HUDEP-2 (cell line): ENCODE results near the gene POC1A.

Experiments used
- DNase-seq, 76 experiments: peaks; one replicate each; lab custom pipeline; 2025; ENCODE audit not compliant: unreplicated experiment in 76 of 76; lab: John Stamatoyannopoulos, UW

POC1A gene

DNA sequence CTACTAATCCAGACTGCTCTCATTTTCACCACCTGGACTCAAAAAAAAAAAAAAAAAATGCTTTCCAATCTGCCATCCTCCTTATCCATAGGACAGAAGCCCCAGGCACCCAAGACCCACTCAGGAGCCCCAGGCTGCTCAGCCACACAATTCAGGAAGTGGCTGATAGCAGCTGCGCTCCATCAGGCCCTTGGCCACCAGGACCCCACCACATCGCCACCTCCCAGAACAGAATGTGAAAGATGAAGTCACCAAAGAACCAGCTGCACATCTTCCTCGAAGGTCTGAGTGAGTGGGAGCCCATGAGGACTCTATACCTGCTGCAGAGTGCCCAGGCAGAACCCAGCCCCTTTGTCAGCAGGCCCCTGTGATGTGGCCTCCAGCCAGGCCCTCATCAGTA is 19.5 kb downstream of the POC1A start:
- no peak for DNase-seq

GRCh38 chr3:52132930-52133329 is 21.3 kb downstream of the POC1A start:
- DNase-seq: no peak

GRCh38 chr3:52132041-52132440 is 22.2 kb downstream of the POC1A start:
- DNase-seq: no peak

DNA sequence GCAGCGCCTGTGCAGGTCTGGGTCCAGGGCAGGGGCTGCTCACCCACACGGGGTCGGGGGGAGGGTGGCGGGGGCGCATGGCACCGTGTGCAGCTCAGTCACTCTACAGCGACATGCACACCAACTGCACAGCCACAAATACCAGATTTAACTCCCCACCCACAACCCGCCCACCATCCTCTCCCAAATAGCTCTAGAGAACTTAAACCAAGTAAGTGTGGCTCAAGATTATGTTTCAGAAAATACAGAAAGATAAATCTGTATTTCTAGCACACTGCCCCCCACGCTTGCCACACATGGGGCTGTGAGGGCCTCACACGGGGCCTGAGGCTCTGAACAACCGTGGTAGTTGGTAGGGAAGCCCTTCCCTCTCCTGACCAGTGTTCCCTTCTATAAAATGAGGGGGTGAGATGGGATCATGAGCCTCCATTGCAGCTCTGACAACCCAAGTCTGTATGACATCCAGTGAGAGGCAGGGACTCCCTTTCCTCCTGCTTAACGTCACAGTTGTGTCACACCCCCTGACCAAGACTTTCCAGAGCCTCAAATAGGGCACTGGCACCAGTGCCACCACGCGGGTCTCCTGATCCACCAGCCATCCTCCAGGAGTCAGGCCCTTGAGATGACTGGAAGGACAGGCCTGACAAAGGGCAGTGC is 23.1 kb downstream of the POC1A start:
- DNase-seq: no peak

DNA sequence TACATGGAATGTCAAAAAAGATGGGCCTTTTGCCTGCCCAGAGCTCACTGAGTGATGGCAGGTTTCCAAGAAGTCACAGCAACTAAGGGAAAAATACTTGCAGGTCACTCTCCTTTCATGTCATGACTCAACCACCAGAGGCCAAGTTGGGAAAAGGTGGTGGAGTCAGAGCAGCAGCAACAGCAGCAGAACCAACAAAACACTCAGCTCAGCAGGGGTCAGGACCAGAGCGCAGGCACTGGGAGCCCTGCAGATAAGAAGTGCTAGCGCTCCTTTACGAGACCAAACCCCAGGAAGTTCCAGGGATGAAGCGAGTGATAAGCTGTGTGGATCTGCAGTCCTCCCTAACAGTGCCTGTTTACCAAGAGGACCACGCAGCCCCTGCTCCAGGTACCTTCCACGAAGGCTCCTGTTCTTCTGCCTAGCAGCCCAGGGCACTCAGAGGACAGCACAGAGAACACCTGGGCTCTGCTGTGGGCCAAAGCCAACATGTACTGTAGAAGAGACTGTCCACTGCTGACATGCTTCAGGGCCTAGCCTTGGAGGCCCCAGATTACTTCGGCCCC is 26.0 kb downstream of the POC1A start:
- peak in 9 of 76 experiments; percentile 7 to 36 (median 12) for DNase-seq

DNA sequence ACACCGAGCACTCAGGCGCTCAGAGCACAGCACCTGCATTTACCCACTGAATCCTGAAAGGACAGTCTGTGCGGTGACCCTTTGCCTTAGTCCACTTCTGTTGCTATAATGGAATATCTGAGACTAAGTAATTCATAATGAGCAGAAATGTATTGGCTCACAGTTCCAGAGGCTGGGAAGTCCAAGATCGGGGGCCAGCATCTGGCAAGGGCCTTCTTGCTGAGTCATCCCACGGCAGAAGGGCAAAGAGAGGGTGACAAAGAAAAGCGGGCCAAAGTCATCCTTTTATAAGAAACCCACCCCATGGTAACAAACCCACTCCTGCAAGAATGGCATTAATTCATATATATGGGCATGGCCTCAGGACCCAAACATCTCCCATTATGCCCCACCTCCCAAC is 27.7 kb downstream of the POC1A start:
- DNase-seq: no peak

- DNase-seq: no peak
Observed at GRCh38 chr3:52126036-52126435, 28.2 kb downstream of the POC1A start.

GRCh38 chr3:52124766-52125165 is 29.5 kb downstream of the POC1A start:
- no peak for DNase-seq

GRCh38 chr3:52124126-52124525 is 30.1 kb downstream of the POC1A start:
- DNase-seq: no peak

DNA sequence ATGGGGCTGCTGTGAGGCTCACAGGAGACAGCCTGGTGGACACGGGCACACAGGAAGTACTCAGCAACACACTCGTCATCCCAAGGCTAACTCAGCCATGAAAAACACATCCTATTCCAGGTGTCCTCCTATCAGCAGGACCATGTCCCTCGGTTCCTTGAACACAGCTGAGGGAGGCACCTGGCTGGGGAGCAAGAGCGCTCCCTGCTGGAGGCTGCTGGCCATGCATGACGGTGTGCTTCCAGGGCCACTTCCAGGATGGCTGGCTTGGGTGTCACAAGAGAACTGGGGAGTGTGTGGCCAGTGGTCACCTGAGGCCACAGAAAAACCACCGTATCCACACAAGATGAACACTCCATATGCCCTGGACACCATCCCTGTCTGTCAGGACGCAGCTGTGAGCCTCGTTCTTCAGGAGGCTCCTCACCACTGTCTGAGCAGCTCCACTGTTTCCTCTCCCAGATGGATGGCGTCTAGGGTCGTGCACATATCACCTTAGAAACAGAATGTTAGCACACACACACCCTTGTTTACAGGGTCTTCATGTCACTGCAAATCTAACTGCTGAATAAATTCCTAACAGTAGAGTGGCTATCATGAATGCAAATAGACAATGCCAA is 31.0 kb downstream of the POC1A start:
- DNase-seq: peak in 59 of 76 experiments; percentile 4 to 72 (median 41)

DNA sequence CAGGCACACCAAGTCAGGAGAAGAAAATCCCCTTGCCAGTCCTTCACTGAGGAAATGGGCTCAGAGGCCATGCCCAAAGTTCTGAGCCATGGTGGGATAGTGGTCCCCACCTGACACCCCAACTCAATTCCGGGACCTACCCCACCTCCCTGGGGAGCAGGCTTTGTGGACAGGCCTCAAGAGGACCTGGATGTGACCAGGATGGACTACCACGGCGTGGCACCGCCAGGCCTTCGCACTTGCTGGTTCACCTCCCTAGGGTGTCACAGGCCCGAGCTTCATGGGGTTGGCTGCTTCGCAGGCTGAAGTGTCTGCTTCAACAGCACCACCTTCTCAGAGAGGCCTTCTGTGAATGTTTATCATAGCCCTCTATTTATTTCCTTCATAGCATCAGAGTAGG is 31.7 kb downstream of the POC1A start:
- DNase-seq: no peak

GRCh38 chr3:52121813-52122212 is 32.4 kb downstream of the POC1A start:
- DNase-seq: no peak

DNA sequence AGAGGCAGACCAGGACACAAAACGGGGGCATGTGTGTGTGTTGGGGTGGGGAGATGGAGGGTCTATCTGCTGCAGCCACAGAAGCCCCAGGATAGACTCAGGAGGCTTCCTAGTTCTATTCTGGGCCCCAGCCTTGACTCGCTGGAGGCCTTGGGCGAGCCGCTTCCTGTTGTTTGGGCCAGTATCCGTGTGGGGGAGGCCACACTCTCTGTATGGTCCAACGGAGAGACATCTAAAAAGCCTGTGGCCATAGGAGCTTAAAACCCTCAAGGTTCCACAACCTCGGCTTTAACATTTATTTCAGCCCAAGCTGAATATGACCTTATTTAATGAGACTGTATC is 32.8 kb downstream of the POC1A start:
- DNase-seq: no peak

DNA sequence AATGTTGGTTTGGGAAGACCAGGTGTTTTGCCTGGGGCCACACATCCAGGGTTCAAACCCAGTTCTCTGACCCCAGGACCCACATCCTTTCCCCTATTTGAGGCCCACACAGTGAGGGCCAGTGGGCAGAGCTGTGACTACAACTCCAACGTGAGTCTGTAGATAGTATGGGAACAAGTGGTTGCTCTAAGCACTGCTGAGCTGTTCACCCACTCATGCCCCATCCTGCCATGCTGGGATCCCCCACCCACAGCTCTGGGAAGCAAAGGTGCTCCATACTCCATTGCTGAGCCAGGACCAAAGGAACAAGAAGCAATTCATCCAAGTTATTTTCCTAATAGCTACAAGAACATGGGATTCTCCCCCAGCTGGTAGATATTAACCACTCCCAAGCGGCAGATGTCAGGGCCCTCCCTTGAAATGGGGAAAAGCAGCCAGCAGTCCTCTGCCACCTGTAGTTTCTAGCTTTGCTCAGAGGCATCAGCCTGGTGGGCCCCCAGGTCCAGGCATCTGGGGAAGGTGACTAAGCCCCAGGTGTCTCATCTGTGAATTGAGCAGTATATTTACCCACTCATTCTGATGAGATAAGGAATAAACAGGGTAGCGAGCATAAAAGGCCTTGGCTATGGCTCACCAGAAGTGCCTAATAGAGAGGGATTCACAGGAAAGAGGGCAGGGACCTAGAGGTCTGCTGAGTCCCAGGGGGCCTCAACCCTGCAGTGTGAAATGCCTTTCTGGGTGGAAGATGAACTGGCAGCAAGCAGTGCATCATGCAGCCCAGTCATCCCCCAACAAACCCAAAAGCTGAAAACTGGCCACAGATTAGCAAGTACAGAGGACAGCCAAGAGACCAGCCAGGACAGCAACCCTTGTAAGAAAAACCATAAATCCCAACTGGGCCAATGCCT is 33.4 kb downstream of the POC1A start:
- no peak for DNase-seq

- no peak for DNase-seq
Observed at GRCh38 chr3:52119826-52120225, 34.4 kb downstream of the POC1A start.

DNA sequence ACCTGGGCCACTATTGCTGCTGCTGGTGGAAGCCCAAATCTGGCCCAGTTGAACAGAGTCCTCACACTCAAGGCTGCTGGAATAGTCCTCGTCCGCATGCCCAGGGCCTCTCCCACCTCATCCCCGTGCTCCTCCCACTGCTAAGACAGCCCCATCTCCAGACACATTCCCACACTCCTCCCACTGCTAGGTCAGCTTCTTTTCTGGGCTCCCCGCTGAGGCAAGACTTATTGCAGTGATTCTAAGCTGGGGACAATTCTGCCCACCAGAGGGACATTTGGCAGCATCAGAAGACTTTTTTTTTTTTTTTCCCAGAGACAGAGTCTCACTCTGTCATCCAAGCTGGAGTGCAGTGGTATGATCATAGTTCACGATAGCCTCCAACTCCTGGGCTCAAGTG is 35.1 kb downstream of the POC1A start:
- DNase-seq: no peak

- DNase-seq: no peak
Observed at GRCh38 chr3:52118156-52118875, 35.9 kb downstream of the POC1A start.

DNA sequence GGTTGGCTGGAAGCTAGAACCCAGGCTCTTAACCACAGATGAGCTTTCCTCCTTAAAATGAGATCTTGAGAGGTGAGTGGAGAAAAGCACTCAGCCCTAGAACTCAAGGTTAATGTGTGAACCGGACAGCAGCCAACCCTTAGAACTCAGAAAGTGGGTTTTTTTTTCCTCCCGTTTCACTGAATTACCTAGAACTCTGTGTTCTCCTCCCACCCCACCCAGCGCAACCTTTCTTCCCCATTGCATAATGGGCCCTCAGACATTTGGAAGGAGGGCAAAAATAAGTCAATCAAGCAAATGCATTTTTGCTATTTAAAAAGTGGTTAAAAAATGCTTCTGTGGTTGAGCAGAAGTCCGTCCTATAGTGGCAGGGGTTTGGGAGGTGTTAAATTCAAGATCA is 36.7 kb downstream of the POC1A start:
- no peak for DNase-seq

DNA sequence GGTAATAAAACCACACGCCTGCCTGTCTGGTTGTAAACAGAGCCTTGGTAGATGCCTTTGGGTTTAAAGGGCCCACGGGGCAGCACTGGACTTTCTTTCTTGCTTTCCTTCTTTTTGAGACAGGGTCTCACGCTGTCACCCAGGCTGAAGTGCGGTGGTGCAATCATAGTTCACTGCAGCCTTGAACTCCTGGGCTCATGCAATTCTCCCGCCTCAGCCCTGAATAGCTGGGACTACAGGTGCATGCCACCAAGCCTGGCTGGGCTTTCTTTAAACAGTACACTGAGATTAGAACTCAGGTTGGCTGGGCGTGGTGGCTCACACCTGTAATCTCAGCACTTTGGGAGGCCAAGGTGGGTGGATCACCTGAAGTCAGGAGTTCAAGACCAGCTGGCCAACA is 42.2 kb downstream of the POC1A start:
- DNase-seq: no peak

GRCh38 chr3:52110502-52110901 is 43.7 kb downstream of the POC1A start:
- no peak for DNase-seq
